Spleen (tissue), 11 donors: ENCODE measurements around the gene PFKM. TPM values are rescaled to one million over a fixed set of nuclear protein-coding genes. Genes with fewer than 3 reads are reported as not detected.

Experiments used
- DNase-seq: peaks from one replicate; pipeline ENCODE4 v3.0.0-alpha.2; 2020
- H3K27ac ChIP-seq, 8 donors: fragments of 200-600 bp; sonication (generic) in 7 of 8; 1 replicate in 4 of 8; 2 replicates in 4 of 8; pipeline versions ENCODE4 v1.5.0 to v1.8.0; 2016 to 2021; ENCODE audit warnings: inconsistent platforms in 4 of 8, mild to moderate bottlenecking in 4 of 8, moderate library complexity in 1 of 8
- H3K27me3 ChIP-seq, 7 donors: fragments of 200-600 bp; sonication (generic) in 6 of 7; replicated peaks in 1 of 7; 1 replicate in 4 of 7; 2 replicates in 3 of 7; pipeline versions ENCODE4 v1.5.0 to v1.8.0; 2016 to 2021; ENCODE audit warnings: inconsistent platforms in 3 of 7, mild to moderate bottlenecking in 1 of 7
- H3K36me3 ChIP-seq, 6 donors: fragments of 200-600 bp; sonication (generic) in 5 of 6; 1 replicate in 4 of 6; 2 replicates in 2 of 6; pipeline versions ENCODE4 v1.5.0 to v1.8.0; 2016 to 2021; ENCODE audit warnings: inconsistent platforms in 2 of 6
- H3K4me1 ChIP-seq, 6 donors: fragments of 200-600 bp; sonication (generic) in 5 of 6; 1 replicate in 3 of 6; 2 replicates in 3 of 6; pipeline versions ENCODE4 v1.5.0 to v1.8.0; 2016 to 2021; ENCODE audit warnings: inconsistent platforms in 3 of 6
- H3K4me3 ChIP-seq, 8 donors: fragments of 200-600 bp; sonication (generic) in 7 of 8; 1 replicate in 4 of 8; 2 replicates in 4 of 8; pipeline versions ENCODE4 v1.5.0 to v1.8.0; 2016 to 2021; ENCODE audit warnings: inconsistent platforms in 4 of 8, mild to moderate bottlenecking in 4 of 8, moderate library complexity in 2 of 8
- H3K9me3 ChIP-seq, 8 donors: fragments of 200-600 bp; sonication (generic) in 7 of 8; 1 replicate in 4 of 8; 2 replicates in 4 of 8; pipeline versions ENCODE4 v1.5.0 to v1.8.0; 2016 to 2021; ENCODE audit warnings: inconsistent platforms in 4 of 8
- CTCF ChIP-seq, 11 experiments: fragments of 200-600 bp in 7 of 11; fragments of 450-650 bp in 4 of 11; sonication (generic) in 4 of 11; IDR thresholded peaks in 8 of 11; conservative IDR thresholded peaks in 3 of 11; 1 replicate in 7 of 11; 2 replicates in 4 of 11; pipeline versions ENCODE4 v1.4.0 to v1.8.0; 2016 to 2021; ENCODE audit warnings: antibody characterized with exemption in 11 of 11, inconsistent platforms in 4 of 11, mild to moderate bottlenecking in 1 of 11
- POLR2A ChIP-seq, 3 donors: fragments of 450-650 bp; IDR thresholded peaks; one replicate each; pipeline ENCODE4 v1.5.1; 2017; ENCODE audit warnings: antibody characterized with exemption in 3 of 3, mild to moderate bottlenecking in 1 of 3
- POLR2AphosphoS5 ChIP-seq, 3 donors: sonication (generic); formaldehyde crosslinking; IDR thresholded peaks; one replicate each; pipeline ENCODE4 v1.5.1; 2017; ENCODE audit warnings: antibody characterized with exemption in 3 of 3
- WGBS, 5 donors: extraction: QIAGEN DNeasy Blood & Tissue Kit in 3 of 5; methylation state at CpG; one replicate each; pipeline versions ENCODE4 v1.1.5 to v1.1.7; 2013 to 2018; 5-methylcytosine and 5-hydroxymethylcytosine counted together
- intact Hi-C: fragments of 100-400 bp; cut with DNase I; formaldehyde crosslinking; loops from one replicate; pipeline ENCODE4 v1.15.0; 2023; ENCODE audit warnings: low total_unique reads
- polyA plus RNA-seq, 3 donors: library from polyadenylated mRNA; stranded (reverse); fragments of 200-250 nt; gene quantifications; one replicate each; pipeline ENCODE4 v1.2.1, GENCODE V29; 2013
- total RNA-seq, 7 donors: library from RNA; depleted of rRNA in 3 of 7; stranded (reverse); fragments of >200 nt in 3 of 7; fragmentation: NEBNext Ultra II Directional in 4 of 7; extraction: Animal tissue kit (Norgen Biotek cat#: 25700) in 4 of 7; gene quantifications; one replicate each; pipeline versions ENCODE4 v1.1.0 to v1.2.1, GENCODE V29; 2016 to 2021
- donor health status: healthy with polysubstance abuse.
- donor health status: DM: no; HTN: no; CAD: no; lungs with moderate emphysema.
- donor health status: DM: no; HTN: no; CAD: no.
- donor health status: Bipolar disorder and iron deficiency.
- donor health status: healthy.
- donor health status: DM: no; HTN: no; CAD: no.
- donor health status: DM: yes; HTN: yes; CAD: no.

PFKM gene
- total and polyA plus RNA-seq, 10 donors, result 13.6 to 52.5 (median 30.7) TPM

DNA sequence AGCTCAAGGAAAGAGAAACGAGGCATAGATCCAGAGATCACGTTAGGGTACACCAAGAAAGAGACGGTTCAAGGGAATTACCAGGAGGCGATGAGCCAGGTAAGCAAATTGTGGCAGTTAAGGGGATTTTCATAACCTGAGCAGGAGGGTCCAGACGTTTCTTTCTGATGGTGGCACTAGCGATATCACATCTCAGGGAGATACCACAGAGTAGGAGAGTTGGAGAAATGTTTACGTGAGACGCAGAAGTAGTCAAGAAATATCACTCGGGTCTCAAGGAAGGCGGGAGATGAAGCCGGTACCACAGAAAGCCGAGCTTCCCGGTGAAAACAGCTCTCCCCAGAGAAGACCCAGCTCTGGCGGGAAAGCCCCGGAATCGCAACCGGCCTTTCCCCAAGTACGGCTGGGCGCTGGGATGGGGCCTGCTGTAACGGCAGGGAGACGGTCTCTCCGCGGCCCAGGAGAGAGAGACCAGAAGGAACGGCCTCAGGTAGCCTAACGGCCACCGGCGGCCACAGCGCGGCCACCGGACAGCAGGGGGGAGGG, 13.8 kb upstream of the PFKM start:
- 0 to 1% (median 0%) methylated on average over 23 to 30 of the region's 30 CpGs for WGBS, 5 donors
- Histone ChIP-seq H3K9me3 (no peaks in the 10 kb centered on the region), H3K27ac (peak overlapping the region; percentile 92 to 97 (median 96)), H3K27me3 (no peaks in the 10 kb centered on the region), H3K36me3 (peaks cover 0 to 7% (median 0%) of the 10 kb centered on the region in 6 donors), H3K4me3 (peak overlapping the region; percentile 82 to 97 (median 94)), H3K4me1 (peaks cover 16 to 57% (median 35%) of the 10 kb centered on the region in 6 donors)
- no peak for TF ChIP-seq POLR2AphosphoS5 (IDR thresholded peaks at IDR 0.05)
- no peak for TF ChIP-seq CTCF (IDR thresholded peaks at IDR 0.05 in 8 of 11, conservative IDR thresholded peaks at IDR 0.05 in 3 of 11)
- no peak for TF ChIP-seq POLR2A (IDR thresholded peaks at IDR 0.05)
- DNase-seq, result no peak
- intact Hi-C loops, result loop anchor here (10.0 kb wide), 1 partner anchor 49 kb away; the partner anchor contains the start of gene ASB8

DNA sequence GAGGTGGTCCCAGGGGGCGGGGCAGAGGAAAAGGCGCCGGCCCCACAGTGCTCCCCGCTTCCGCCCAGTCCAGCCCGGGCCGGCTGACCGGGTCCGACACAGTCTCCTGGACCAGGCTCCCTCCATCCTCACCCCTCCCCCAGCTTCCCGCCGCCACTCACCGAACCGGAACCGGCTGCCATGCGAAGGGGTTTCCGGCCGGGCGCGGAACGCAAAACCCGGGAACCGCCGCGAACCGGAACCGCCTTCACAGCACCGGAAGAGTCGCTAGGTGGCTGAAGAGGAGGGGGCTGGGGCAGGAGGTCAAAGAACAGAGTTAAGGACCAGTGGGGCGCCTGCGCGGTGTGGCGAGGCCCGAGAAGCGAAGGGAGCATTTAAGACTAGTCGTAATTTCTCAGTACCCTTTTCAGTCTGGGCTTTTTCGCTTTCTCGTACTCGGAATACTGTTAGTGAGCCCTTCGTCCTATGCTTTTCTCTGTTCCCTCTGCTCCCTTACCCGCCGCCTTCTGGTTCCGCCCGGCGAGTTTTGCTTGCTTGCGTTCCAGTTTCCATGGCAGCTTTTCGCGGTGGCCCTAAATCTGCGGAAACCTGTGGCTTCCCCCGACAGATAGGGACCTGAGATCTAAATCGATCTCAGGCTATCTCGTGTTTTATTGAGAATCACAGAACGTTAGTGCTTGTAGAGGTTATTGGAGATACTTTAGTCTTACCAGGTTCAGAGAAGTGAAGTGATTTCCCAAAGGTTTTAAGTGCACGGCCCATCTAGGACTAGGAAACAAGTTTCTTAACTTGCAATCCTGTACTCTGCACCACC, 13.1 kb upstream of the PFKM start, which contains the start of gene SENP1:
Gene SENP1 (minus strand): TSS at position 213 of the 814 bp plus-strand sequence. CDS start 4,607 bp downstream, outside the sequence.
- Histone ChIP-seq H3K27ac (peak within 1 kb of the TSS; percentile 92 to 97 (median 96)), H3K27me3 (no peaks in the 10 kb centered on the region), H3K9me3 (no peaks in the 10 kb centered on the region), H3K4me3 (peak within 1 kb of the TSS; percentile 82 to 97 (median 94)), H3K36me3 (peaks cover 0 to under 1% (median 0%) of the 10 kb centered on the region in 6 donors), H3K4me1 (peaks cover 16 to 57% (median 34%) of the 10 kb centered on the region in 6 donors)
- intact Hi-C loops, result loop anchor here (10.0 kb wide), 1 partner anchor 49 kb away; the partner anchor contains the start of gene ASB8
- 0 to 1% (median 0%) methylated on average over 38 to 53 of the region's 53 CpGs for WGBS, 5 donors
- DNase-seq, result peak; percentile 96
- TF ChIP-seq CTCF (IDR thresholded peaks at IDR 0.05 in 8 of 11, conservative IDR thresholded peaks at IDR 0.05 in 3 of 11) (peak in 9 of 11 experiments; percentile 9 to 56 (median 40)), POLR2A (IDR thresholded peaks at IDR 0.05) (no peak), POLR2AphosphoS5 (IDR thresholded peaks at IDR 0.05) (peak; percentile 88 to 94 (median 91))

DNA sequence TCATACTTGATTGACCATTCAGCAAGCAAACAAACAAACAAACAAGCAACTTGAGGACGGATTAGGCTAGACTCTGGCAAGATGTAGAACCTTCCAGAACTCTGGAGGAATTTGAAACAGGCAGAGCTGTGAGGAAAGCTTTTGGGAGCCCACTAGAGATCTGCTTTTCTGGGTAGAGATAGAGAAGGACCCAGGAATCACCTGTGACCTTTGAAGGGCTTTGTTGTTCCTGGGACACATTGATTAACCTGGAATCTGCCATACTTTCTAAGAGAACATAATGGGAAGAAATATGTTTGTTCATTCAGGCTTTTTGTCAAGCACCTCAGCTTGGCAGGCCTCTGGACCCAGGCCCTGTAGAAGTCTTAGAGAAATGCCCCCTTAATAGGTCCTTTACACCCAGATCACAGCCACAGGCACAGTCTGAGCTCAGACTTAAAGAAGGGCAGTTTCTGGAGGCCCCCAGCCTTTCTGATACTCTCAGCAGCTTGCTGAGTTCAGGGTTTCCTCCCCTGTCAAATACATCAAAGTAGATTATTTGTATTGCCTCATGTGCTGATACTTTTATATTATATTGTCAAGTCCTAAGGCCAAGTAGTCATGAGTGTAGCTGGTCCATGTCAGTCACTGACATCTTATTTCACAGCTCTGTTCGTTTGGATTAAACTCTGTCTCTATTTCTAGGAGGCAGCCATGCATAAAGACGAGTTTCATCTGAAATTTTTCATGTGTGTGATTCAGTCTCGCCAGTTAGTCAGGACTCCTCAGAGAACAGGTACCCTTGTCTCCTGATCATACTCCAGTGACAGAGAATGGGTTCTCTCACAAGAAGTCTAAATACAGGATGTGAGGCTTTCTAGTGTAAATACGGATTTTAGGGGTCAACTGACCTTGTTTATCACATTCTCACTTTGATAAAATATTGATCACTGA, 12.2 kb upstream of the PFKM start:
- intact Hi-C loops, result loop anchor here (10.0 kb wide), 1 partner anchor 48 kb away; the partner anchor contains the start of gene ASB8
- TF ChIP-seq POLR2AphosphoS5 (IDR thresholded peaks at IDR 0.05), result no peak
- WGBS, 5 donors, result 55 to 74% (median 69%) methylated on average over 5 of the region's 5 CpGs
- Histone ChIP-seq H3K27ac (peak overlapping the region; percentile 92 to 97 (median 96)), H3K4me1 (peaks cover 16 to 50% (median 30%) of the 10 kb centered on the region in 6 donors), H3K4me3 (peak overlapping the region; percentile 82 to 97 (median 94)), H3K27me3 (no peaks in the 10 kb centered on the region), H3K9me3 (no peaks in the 10 kb centered on the region), H3K36me3 (no peaks in the 10 kb centered on the region)
- no peak for DNase-seq

- no peaks in the 10 kb centered on the region for H3K27me3 ChIP-seq
- no peak overlapping the region for H3K4me3 ChIP-seq
- no peaks in the 10 kb centered on the region for H3K9me3 ChIP-seq
- intact Hi-C loops, result loop anchor here (10.0 kb wide), 1 partner anchor 45 kb away; the partner anchor contains the start of gene ASB8
- no peak for DNase-seq
- TF ChIP-seq CTCF (IDR thresholded peaks at IDR 0.05 in 8 of 11, conservative IDR thresholded peaks at IDR 0.05 in 3 of 11) (no peak), POLR2AphosphoS5 (IDR thresholded peaks at IDR 0.05) (no peak)
- peaks cover 15 to 26% (median 20%) of the 10 kb centered on the region in 6 donors for H3K4me1 ChIP-seq
- no peak overlapping the region for H3K27ac ChIP-seq
- H3K36me3 ChIP-seq, result no peaks in the 10 kb centered on the region
These were observed 9.7 kb upstream of the PFKM start for GRCh38 chr12:48109424-48109823.
